ENCODE data around the gene DNER. TPM values are rescaled to one million over a fixed set of nuclear protein-coding genes. Genes with fewer than 3 reads are reported as not detected.

DNER gene
- total RNA-seq, 4 donors from 2014 or later = 1.9 to 24.7 (median 4.9) TPM

- Histone ChIP-seq H3K27me3 (no peaks in the 10 kb centered on the region), H3K4me3 (no peak overlapping the region), H3K36me3 (no peaks in the 10 kb centered on the region), H3K4me1 (peaks cover 0 to 16% of the 10 kb centered on the region in 2 donors), H3K9me3 (no peaks in the 10 kb centered on the region), H3K27ac (peak overlapping the region; percentile 94 to 95)
- TF ChIP-seq POLR2A (IDR thresholded peaks at IDR 0.05) (no peak), CTCF (IDR thresholded peaks at IDR 0.05) (no peak)
- intact Hi-C loops (cut with DNase I; ENCODE audit: low total_unique reads) = no loop called here
- no peak for DNase-seq
These were observed 268.0 kb downstream of the DNER start for GRCh38 chr2:229446350-229446749.

- Histone ChIP-seq H3K9me3 (no peaks in the 10 kb centered on the region), H3K4me3 (peak overlapping the region in 1 of 2 donors; percentile 7), H3K27ac (peak overlapping the region; percentile 94 to 95), H3K36me3 (no peaks in the 10 kb centered on the region), H3K4me1 (peaks cover 0 to 16% of the 10 kb centered on the region in 2 donors), H3K27me3 (no peaks in the 10 kb centered on the region)
- TF ChIP-seq CTCF (IDR thresholded peaks at IDR 0.05) (no peak), POLR2A (IDR thresholded peaks at IDR 0.05) (no peak)
- intact Hi-C loops (cut with DNase I; ENCODE audit: low total_unique reads) = no loop called here
- DNase-seq = peak; percentile 75 to 77
These were observed 268.7 kb downstream of the DNER start for GRCh38 chr2:229445501-229446211.

- no peaks in the 10 kb centered on the region for H3K36me3 ChIP-seq
- intact Hi-C loops (cut with DNase I; ENCODE audit: low total_unique reads) = no loop called here
- peaks cover 0 to 16% of the 10 kb centered on the region in 2 donors for H3K4me1 ChIP-seq
- H3K4me3 ChIP-seq = no peak overlapping the region
- no peaks in the 10 kb centered on the region for H3K27me3 ChIP-seq
- H3K27ac ChIP-seq = peak overlapping the region; percentile 94 to 95
- DNase-seq = peak; percentile 79 to 88
- H3K9me3 ChIP-seq = no peaks in the 10 kb centered on the region
- TF ChIP-seq POLR2A (IDR thresholded peaks at IDR 0.05) (peak in 1 of 2 donors; percentile 56), CTCF (IDR thresholded peaks at IDR 0.05) (peak in 2 of 4 experiments; percentile 10 to 15)
These were observed 269.3 kb downstream of the DNER start for GRCh38 chr2:229445019-229445418.

GRCh38 chr2:229443546-229444268, 270.6 kb downstream of the DNER start:
- H3K27me3 ChIP-seq = no peaks in the 10 kb centered on the region
- intact Hi-C loops (cut with DNase I; ENCODE audit: low total_unique reads) = no loop called here
- H3K9me3 ChIP-seq = no peaks in the 10 kb centered on the region
- no peak for DNase-seq
- H3K27ac ChIP-seq = peak overlapping the region; percentile 94 to 95
- H3K36me3 ChIP-seq = no peaks in the 10 kb centered on the region
- peaks cover 0 to 16% of the 10 kb centered on the region in 2 donors for H3K4me1 ChIP-seq
- TF ChIP-seq POLR2A (IDR thresholded peaks at IDR 0.05) (no peak), CTCF (IDR thresholded peaks at IDR 0.05) (no peak)
- H3K4me3 ChIP-seq = no peak overlapping the region

- Histone ChIP-seq H3K4me3 (no peak overlapping the region), H3K27me3 (no peaks in the 10 kb centered on the region), H3K4me1 (peaks cover 0 to 16% of the 10 kb centered on the region in 2 donors), H3K36me3 (no peaks in the 10 kb centered on the region), H3K27ac (peak overlapping the region; percentile 94 to 95), H3K9me3 (no peaks in the 10 kb centered on the region)
- TF ChIP-seq POLR2A (IDR thresholded peaks at IDR 0.05) (no peak), CTCF (IDR thresholded peaks at IDR 0.05) (no peak)
- intact Hi-C loops (cut with DNase I; ENCODE audit: low total_unique reads) = no loop called here
- DNase-seq = no peak
These were observed 271.2 kb downstream of the DNER start for GRCh38 chr2:229443141-229443540.
